ENCODE results near the gene SLC9C1. TPM values are rescaled to one million over a fixed set of nuclear protein-coding genes. Genes with fewer than 3 reads are reported as not detected.

SLC9C1 gene
- total RNA-seq (2022; extraction: Qiagen RNA extraction; ENCODE audit: low read depth), result not detected in 5 replicates

DNA sequence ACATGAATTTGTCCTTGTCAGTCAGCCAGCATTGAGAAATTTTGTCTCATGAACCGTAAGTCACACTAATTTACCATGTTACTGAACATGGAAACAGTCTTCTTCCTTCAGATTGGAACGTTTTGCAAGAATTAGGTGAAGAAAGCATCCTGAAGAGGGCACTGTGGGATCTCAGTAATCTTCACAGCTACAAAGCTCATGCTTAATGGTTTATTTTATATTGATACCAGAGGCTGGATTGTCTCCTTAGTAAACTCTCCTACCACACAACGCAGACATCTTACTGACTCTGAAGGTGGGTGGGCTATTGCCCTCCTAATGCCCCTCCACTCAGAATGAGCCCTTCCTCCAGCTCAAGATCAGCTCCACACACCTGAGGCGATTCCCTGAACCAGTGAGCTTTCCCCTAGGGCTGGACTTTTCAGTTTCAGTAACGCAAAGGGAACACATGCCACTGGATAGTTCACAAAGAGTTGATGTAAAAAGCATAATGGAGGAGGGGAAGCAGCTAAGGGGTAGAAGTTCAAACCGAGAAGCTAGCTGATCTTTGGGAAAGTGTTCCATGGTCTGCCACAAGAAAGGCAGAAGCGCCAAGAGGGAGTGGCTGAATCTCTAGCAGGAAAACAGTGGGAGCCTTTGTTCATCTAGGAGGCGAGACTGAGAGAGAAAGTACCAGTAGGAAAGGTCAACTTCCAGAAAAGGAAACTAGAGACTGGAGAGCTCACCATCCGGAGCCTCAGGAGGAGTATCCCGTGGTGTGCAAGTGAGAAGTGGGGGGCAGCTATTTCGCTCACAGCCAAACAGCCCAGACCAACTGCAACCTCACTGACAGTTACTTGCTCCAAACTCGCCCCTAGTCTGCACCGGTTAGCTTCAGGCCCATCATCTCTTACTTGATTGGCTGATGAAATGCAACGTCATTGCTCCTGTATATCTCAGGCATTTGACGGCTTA lies at the start of gene SLC9C1:
Gene SLC9C1, minus strand, starts transcription at position 849 of the 954 bp plus-strand sequence. CDS start 7,425 bp downstream, outside the sequence.

DNA sequence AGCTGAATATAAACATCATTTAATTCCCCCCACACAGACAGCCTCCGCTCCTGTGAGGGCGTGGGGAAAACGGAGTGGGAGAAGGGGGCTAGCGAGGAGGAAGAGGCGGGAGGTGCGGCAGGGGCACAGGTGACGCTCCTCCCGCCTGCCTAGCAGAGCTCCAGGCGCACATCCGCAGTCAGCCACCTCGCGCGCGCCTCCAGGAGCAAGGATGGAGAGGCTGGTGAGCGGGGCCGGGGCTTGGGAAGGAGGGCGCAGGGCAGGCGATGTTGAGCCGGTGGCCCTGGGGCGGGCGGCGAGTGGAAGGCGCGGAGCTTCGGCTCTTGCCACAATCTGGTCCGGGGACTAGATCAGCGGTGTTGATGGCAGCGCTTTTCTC lies 39.0 kb upstream of the SLC9C1 start, which contains the start of gene CD200:
Gene CD200, plus strand, starts transcription at position 155 of the 379 bp plus-strand sequence. Its CDS starts 57 bp downstream, at position 212.

DNA sequence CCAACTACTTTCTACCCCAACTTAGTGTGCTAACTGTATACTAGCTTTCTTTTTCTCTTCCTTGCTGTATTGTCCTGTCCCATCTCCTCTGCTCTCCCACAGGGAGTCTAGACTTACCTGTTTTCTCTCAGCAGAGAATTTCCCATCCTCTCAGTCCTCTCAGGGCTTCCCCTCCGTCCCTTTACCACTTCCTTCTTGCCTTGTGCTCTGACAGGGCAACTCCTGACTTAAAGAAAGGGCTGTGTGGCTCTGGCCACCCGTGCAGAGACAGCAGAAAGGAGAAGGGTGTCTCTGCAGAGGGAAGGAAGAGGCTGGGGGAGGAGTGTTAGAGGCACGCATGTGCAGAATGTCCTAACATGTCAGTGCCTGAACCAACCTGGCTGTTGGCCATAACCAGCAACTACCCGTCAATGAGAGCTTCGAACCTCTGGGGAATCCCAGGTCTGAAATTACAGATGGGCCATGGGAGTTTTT lies 161.0 kb downstream of the SLC9C1 start, which contains the start of gene GCSAM:
Gene GCSAM, minus strand, starts transcription at position 274 of the 474 bp plus-strand sequence. Its CDS starts 128 bp downstream, at position 146.

Other genes starting within 250 kb of the SLC9C1 start
- 10.6 to 17.7 TPM (median 15.1 TPM) in 5 replicates for gene C3orf52, start 207.8 kb downstream of the SLC9C1 start, total RNA-seq (2022; extraction: Qiagen RNA extraction; ENCODE audit: low read depth)
- not detected in 5 replicates for gene GCSAM, start 161.0 kb downstream of the SLC9C1 start, total RNA-seq (2022; extraction: Qiagen RNA extraction; ENCODE audit: low read depth)
- not detected in 5 replicates for gene CD200, start 38.9 kb upstream of the SLC9C1 start, total RNA-seq (2022; extraction: Qiagen RNA extraction; ENCODE audit: low read depth)
- gene BTLA, start 205.3 kb upstream of the SLC9C1 start, total RNA-seq (2022; extraction: Qiagen RNA extraction; ENCODE audit: low read depth), result 0.02 to 0.06 TPM in 2 of 5 replicates, not detected in the others

Measured in A549 treated with DMSO at 1 μM for 4 hours (cell line).